ENCODE measurements around the gene AMPH. TPM values are rescaled to one million over a fixed set of nuclear protein-coding genes. Genes with fewer than 3 reads are reported as not detected.

The AMPH gene
- total and polyA plus RNA-seq, 11 donors = 0.46 to 5.3 (median 3.1) TPM

- TF ChIP-seq POLR2A (IDR thresholded peaks at IDR 0.05) = no peak
- TF ChIP-seq, protein P1, sequence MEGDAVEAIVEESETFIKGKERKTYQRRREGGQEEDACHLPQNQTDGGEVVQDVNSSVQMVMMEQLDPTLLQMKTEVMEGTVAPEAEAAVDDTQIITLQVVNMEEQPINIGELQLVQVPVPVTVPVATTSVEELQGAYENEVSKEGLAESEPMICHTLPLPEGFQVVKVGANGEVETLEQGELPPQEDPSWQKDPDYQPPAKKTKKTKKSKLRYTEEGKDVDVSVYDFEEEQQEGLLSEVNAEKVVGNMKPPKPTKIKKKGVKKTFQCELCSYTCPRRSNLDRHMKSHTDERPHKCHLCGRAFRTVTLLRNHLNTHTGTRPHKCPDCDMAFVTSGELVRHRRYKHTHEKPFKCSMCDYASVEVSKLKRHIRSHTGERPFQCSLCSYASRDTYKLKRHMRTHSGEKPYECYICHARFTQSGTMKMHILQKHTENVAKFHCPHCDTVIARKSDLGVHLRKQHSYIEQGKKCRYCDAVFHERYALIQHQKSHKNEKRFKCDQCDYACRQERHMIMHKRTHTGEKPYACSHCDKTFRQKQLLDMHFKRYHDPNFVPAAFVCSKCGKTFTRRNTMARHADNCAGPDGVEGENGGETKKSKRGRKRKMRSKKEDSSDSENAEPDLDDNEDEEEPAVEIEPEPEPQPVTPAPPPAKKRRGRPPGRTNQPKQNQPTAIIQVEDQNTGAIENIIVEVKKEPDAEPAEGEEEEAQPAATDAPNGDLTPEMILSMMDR (IDR thresholded peaks at IDR 0.05) = no peak
- no peaks in the 10 kb centered on the region for H3K9me3 ChIP-seq
- H3K36me3 ChIP-seq = no peaks in the 10 kb centered on the region
- 65 to 84% (median 70%) methylated on average over 3 of the region's 3 CpGs for WGBS, 4 donors
- H3K4me1 ChIP-seq = peaks cover 0 to 10% (median 0%) of the 10 kb centered on the region in 12 donors
- no peak for ATAC-seq
- H3K27me3 ChIP-seq = no peaks in the 10 kb centered on the region
- no peak overlapping the region for H3K27ac ChIP-seq
- DNase-seq = no peak
- H3K4me3 ChIP-seq = no peak overlapping the region
- intact Hi-C loops (cut with DNase I) = no loop called here
These were observed 85.2 kb downstream of the AMPH start for GRCh38 chr7:38545977-38546376.

DNA sequence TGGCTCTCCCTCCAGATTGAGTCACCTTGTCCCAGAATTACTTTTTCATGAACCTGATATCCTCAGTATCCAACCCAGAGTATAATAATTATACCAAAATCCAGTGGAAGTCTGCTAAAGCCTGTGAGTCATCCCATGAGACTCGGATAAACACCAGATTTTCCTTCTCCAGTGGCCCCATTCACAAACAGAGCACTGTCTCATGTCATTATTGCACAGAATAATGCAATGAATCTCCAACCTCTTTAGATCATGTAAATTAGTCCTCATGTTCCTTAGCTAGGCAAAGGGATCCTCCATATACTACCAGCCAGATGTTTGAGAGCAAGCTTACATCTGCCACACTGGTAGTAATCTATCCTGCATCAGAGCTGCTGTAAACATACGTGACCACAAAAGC, 89.0 kb downstream of the AMPH start:
- intact Hi-C loops (cut with DNase I) = no loop called here
- WGBS, 4 donors = 58 to 80% (median 73%) methylated on average over 2 of the region's 2 CpGs
- no peak overlapping the region for H3K4me3 ChIP-seq
- TF ChIP-seq, protein P1 (IDR thresholded peaks at IDR 0.05) = no peak
- no peak for TF ChIP-seq POLR2A (IDR thresholded peaks at IDR 0.05)
- H3K27me3 ChIP-seq = no peaks in the 10 kb centered on the region
- peaks cover 0 to 11% (median 0%) of the 10 kb centered on the region in 12 donors for H3K4me1 ChIP-seq
- no peak overlapping the region for H3K27ac ChIP-seq
- ATAC-seq (peak in 1 of 4 donors; percentile 55), DNase-seq (no peak)
- no peaks in the 10 kb centered on the region for H3K9me3 ChIP-seq
- no peaks in the 10 kb centered on the region for H3K36me3 ChIP-seq

DNA sequence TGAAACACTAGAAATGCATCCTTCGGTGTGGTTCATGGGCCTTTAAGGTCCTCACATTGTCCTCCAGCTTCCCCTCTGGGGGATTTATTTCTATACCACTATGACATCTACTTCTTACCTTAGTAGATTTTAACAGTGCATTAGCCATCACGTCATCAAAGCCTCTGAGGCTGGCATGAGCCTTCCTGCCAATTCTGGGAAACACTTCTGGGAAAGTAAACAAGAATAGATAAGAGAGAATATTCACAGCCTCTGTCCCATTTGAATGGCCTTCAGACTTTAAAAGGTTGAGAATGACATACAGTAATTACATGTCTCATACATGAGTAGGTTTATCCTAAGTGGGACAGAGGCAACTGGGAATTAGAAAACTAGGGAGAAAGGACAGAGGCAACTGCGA, 89.7 kb downstream of the AMPH start:
- peak in 3 of 4 donors; percentile 61 to 77 (median 70) for ATAC-seq
- H3K9me3 ChIP-seq = no peaks in the 10 kb centered on the region
- no peak for TF ChIP-seq POLR2A (IDR thresholded peaks at IDR 0.05)
- TF ChIP-seq, protein P1 (IDR thresholded peaks at IDR 0.05) = no peak
- WGBS, 4 donors = 58 to 64% (median 62%) methylated on average over 3 of the region's 3 CpGs
- H3K27ac ChIP-seq = peak overlapping the region in 1 of 12 donors; percentile 17
- no peak overlapping the region for H3K4me3 ChIP-seq
- no peak for DNase-seq
- intact Hi-C loops (cut with DNase I) = no loop called here
- H3K36me3 ChIP-seq = no peaks in the 10 kb centered on the region
- H3K4me1 ChIP-seq = peaks cover 0 to 11% (median 0%) of the 10 kb centered on the region in 12 donors
- no peaks in the 10 kb centered on the region for H3K27me3 ChIP-seq

DNA sequence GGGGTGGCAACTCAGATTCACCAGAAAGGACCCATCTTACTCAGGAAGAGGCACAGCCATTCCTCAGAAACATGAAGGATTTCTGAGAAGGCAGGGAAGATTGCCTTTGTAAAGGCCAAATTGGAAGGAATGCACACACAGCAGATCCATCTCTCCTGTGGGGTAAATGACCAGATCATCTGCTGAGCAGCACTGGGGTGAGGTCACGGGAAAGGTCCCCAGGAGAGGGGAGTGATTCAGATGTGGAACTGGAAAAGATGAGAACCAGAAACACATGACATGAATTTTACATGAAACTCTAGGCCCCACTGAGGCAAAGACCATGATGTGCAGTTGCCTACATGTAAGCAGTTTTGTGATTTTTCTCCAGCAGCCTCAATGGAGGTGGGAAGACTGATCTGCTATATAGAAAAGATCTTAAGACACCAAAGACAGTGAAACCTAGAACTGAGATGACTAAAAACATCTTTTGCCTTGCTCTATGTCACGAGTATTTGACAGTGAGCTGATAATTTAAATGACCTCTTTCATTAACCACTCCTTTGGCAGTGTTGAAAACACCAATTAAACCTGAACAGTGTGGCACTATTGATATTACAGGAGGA, 91.6 kb downstream of the AMPH start:
- Histone ChIP-seq H3K27me3 (no peaks in the 10 kb centered on the region), H3K4me3 (no peak overlapping the region), H3K9me3 (no peaks in the 10 kb centered on the region), H3K4me1 (peaks cover 0 to 11% (median 0%) of the 10 kb centered on the region in 12 donors), H3K36me3 (no peaks in the 10 kb centered on the region), H3K27ac (no peak overlapping the region)
- DNase-seq (no peak), ATAC-seq (no peak)
- WGBS, 4 donors = 79 to 90% (median 84%) methylated on average over 2 of the region's 2 CpGs
- intact Hi-C loops (cut with DNase I) = no loop called here
- TF ChIP-seq, protein P1 (IDR thresholded peaks at IDR 0.05) = no peak
- no peak for TF ChIP-seq POLR2A (IDR thresholded peaks at IDR 0.05)
